Liver (tissue), 3 donors: ENCODE data around the gene CREBBP.

Experiments
- CTCF ChIP-seq: fragments of 150-350 bp; IDR thresholded peaks from 2 replicates; pipeline ENCODE4 v1.5.1; 2017; ENCODE audit warnings: improper control_type of control experiment, low read depth, low read length; ENCODE audit not compliant: missing input control
- EGR1 ChIP-seq, 2 donors: IDR thresholded peaks; 2 replicates each; pipeline ENCODE4 v1.6.1; 2016 to 2018; ENCODE audit warnings: antibody characterized with exemption in 2 of 2, low read depth in 2 of 2
- RAD21 ChIP-seq, 2 donors: IDR thresholded peaks; 2 replicates each; pipeline ENCODE4 v1.6.1; 2016; ENCODE audit warnings: antibody characterized with exemption in 2 of 2, mild to moderate bottlenecking in 2 of 2
- RXRA ChIP-seq, 2 donors: IDR thresholded peaks; 2 replicates each; pipeline ENCODE4 v1.6.1; 2017 to 2018; ENCODE audit warnings: antibody characterized with exemption in 2 of 2, mild to moderate bottlenecking in 1 of 2
- SP1 ChIP-seq: IDR thresholded peaks from 2 replicates; pipeline ENCODE4 v1.6.1; 2018; ENCODE audit warnings: antibody characterized with exemption, mild to moderate bottlenecking
- TAF1 ChIP-seq: conservative IDR thresholded peaks from 2 replicates; pipeline ENCODE4 v1.6.1; 2016; ENCODE audit warnings: antibody characterized with exemption, mild to moderate bottlenecking
- TF ChIP-seq, protein P1 (sequence below): IDR thresholded peaks from 2 replicates; pipeline ENCODE4 v1.6.1; 2016; ENCODE audit warnings: antibody characterized with exemption, mild to moderate bottlenecking
- donor health status: healthy.
- donor health status: healthy.

GRCh38 chr16:3812469-3813172 is 67.9 kb downstream of the CREBBP start:
- TF ChIP-seq, protein P1, sequence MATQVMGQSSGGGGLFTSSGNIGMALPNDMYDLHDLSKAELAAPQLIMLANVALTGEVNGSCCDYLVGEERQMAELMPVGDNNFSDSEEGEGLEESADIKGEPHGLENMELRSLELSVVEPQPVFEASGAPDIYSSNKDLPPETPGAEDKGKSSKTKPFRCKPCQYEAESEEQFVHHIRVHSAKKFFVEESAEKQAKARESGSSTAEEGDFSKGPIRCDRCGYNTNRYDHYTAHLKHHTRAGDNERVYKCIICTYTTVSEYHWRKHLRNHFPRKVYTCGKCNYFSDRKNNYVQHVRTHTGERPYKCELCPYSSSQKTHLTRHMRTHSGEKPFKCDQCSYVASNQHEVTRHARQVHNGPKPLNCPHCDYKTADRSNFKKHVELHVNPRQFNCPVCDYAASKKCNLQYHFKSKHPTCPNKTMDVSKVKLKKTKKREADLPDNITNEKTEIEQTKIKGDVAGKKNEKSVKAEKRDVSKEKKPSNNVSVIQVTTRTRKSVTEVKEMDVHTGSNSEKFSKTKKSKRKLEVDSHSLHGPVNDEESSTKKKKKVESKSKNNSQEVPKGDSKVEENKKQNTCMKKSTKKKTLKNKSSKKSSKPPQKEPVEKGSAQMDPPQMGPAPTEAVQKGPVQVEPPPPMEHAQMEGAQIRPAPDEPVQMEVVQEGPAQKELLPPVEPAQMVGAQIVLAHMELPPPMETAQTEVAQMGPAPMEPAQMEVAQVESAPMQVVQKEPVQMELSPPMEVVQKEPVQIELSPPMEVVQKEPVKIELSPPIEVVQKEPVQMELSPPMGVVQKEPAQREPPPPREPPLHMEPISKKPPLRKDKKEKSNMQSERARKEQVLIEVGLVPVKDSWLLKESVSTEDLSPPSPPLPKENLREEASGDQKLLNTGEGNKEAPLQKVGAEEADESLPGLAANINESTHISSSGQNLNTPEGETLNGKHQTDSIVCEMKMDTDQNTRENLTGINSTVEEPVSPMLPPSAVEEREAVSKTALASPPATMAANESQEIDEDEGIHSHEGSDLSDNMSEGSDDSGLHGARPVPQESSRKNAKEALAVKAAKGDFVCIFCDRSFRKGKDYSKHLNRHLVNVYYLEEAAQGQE: no peak
- no peak for TF ChIP-seq CTCF
- no peak for TF ChIP-seq RAD21 (IDR thresholded peaks at IDR 0.05)
- no peak for TF ChIP-seq EGR1 (IDR thresholded peaks at IDR 0.05; ENCODE audit: low read depth in 2 of 2)
- TF ChIP-seq TAF1: no peak
- no peak for TF ChIP-seq SP1
- no peak for TF ChIP-seq RXRA (IDR thresholded peaks at IDR 0.05)
